GM21528 (cell line): Measurements from ENCODE around the gene ABCG4.
"Not testable (repeated sequence)": the region's sequence is repeated elsewhere in the genome, so short reads cannot be mapped to it uniquely, and the experiment has no call there.

Experiments
- ATAC-seq: cut with Tn5 transposase; IDR thresholded peaks from one replicate; pipeline ENCODE4 v1.9.1; 2021; ENCODE audit warnings: mild to moderate bottlenecking, moderate library complexity; ENCODE audit not compliant: unreplicated experiment, low FRiP score

Gene ABCG4

GRCh38 chr11:119179983-119180382, 31.1 kb downstream of the ABCG4 start:
- no peak for ATAC-seq

GRCh38 chr11:119180729-119181676, 32.2 kb downstream of the ABCG4 start:
- no peak for ATAC-seq

GRCh38 chr11:119181677-119182412, 33.0 kb downstream of the ABCG4 start:
- no peak for ATAC-seq

- ATAC-seq: not testable (repeated sequence)
Measured at GRCh38 chr11:119184399-119184798, 35.5 kb downstream of the ABCG4 start.

GRCh38 chr11:119185981-119186634, 37.3 kb downstream of the ABCG4 start:
- ATAC-seq: no peak

- ATAC-seq: no peak
Measured at GRCh38 chr11:119187123-119187892, 38.5 kb downstream of the ABCG4 start.

- ATAC-seq: no peak
Measured at GRCh38 chr11:119188067-119188466, 39.2 kb downstream of the ABCG4 start.

- no peak for ATAC-seq
Measured at GRCh38 chr11:119188887-119189286, 40.0 kb downstream of the ABCG4 start.

GRCh38 chr11:119189393-119189792, 40.5 kb downstream of the ABCG4 start:
- ATAC-seq: no peak

- ATAC-seq: no peak
Measured at GRCh38 chr11:119190531-119190930, 41.7 kb downstream of the ABCG4 start.

- ATAC-seq: not testable (repeated sequence)
Measured at GRCh38 chr11:119191265-119191664, 42.4 kb downstream of the ABCG4 start.

- no peak for ATAC-seq
Measured at GRCh38 chr11:119192111-119192510, 43.3 kb downstream of the ABCG4 start.

GRCh38 chr11:119193001-119193400, 44.1 kb downstream of the ABCG4 start:
- ATAC-seq: no peak

- ATAC-seq: no peak
Measured at GRCh38 chr11:119193626-119194025, 44.8 kb downstream of the ABCG4 start.

- no peak for ATAC-seq
Measured at GRCh38 chr11:119194811-119195440, 46.1 kb downstream of the ABCG4 start.

- no peak for ATAC-seq
Measured at GRCh38 chr11:119195680-119196079, 46.8 kb downstream of the ABCG4 start.

- ATAC-seq: peak; percentile 63
Measured at GRCh38 chr11:119196833-119197483, 48.1 kb downstream of the ABCG4 start.

- ATAC-seq: no peak
Measured at GRCh38 chr11:119198925-119199324, 50.1 kb downstream of the ABCG4 start.

GRCh38 chr11:119201236-119201635, 52.4 kb downstream of the ABCG4 start:
- ATAC-seq: not testable (repeated sequence)
